ENCODE data around the gene SHISA9. TPM values are rescaled to one million over a fixed set of nuclear protein-coding genes. Genes with fewer than 3 reads are reported as not detected.

SHISA9 gene
- total RNA-seq, 2 donors from 2014 or later, result 0.06 to 0.07 TPM

- no peaks in the 10 kb centered on the region for H3K36me3 Mint-ChIP-seq
- peaks cover 0 to 4% of the 10 kb centered on the region in 2 donors for H3K9me3 Mint-ChIP-seq
- DNase-seq (ENCODE audit: low spot score in 2 of 2), result no peak
- no peak overlapping the region for H3K27ac Mint-ChIP-seq
- ATAC-seq, result no peak
These were observed 70.8 kb downstream of the SHISA9 start for GRCh38 chr16:12972246-12972645.

GRCh38 chr16:12975766-12976165, 74.4 kb downstream of the SHISA9 start:
- DNase-seq (ENCODE audit: low spot score in 2 of 2) (no peak), ATAC-seq (no peak)
- Mint-ChIP-seq H3K36me3 (no peaks in the 10 kb centered on the region), H3K27ac (no peak overlapping the region), H3K9me3 (peaks cover 2 to 4% of the 10 kb centered on the region in 2 donors)

GRCh38 chr16:12976496-12976895, 75.1 kb downstream of the SHISA9 start:
- H3K9me3 Mint-ChIP-seq, result peaks cover 8 to 10% of the 10 kb centered on the region in 2 donors
- no peak for ATAC-seq

GRCh38 chr16:12976936-12977335, 75.5 kb downstream of the SHISA9 start:
- no peaks in the 10 kb centered on the region for H3K36me3 Mint-ChIP-seq
- ATAC-seq (no peak), DNase-seq (ENCODE audit: low spot score in 2 of 2) (no peak)
- H3K9me3 Mint-ChIP-seq, result peaks cover 11 to 12% of the 10 kb centered on the region in 2 donors
- no peak overlapping the region for H3K27ac Mint-ChIP-seq

More at GRCh38 chr16:12976496-12976895, 75.1 kb downstream of the SHISA9 start:
- no peak for DNase-seq (ENCODE audit: low spot score in 2 of 2)
- no peak overlapping the region for H3K27ac Mint-ChIP-seq
- H3K36me3 Mint-ChIP-seq, result no peaks in the 10 kb centered on the region

GRCh38 chr16:12985516-12985915, 84.1 kb downstream of the SHISA9 start:
- Mint-ChIP-seq H3K9me3 (peaks cover 15 to 16% of the 10 kb centered on the region in 2 donors), H3K36me3 (no peaks in the 10 kb centered on the region), H3K27ac (no peak overlapping the region)
- no peak for ATAC-seq
- DNase-seq (ENCODE audit: low spot score in 2 of 2), result no peak

- Mint-ChIP-seq H3K36me3 (no peaks in the 10 kb centered on the region), H3K9me3 (peaks cover 4 to 9% of the 10 kb centered on the region in 2 donors), H3K27ac (no peak overlapping the region)
- DNase-seq (ENCODE audit: low spot score in 2 of 2), result no peak
- no peak for ATAC-seq
These were observed 86.7 kb downstream of the SHISA9 start for GRCh38 chr16:12988071-12988470.

- H3K27ac Mint-ChIP-seq, result no peak overlapping the region
- no peaks in the 10 kb centered on the region for H3K36me3 Mint-ChIP-seq
- DNase-seq (ENCODE audit: low spot score in 2 of 2) (no peak), ATAC-seq (no peak)
- H3K9me3 Mint-ChIP-seq, result peaks cover 0 to 5% of the 10 kb centered on the region in 2 donors
These were observed 90.7 kb downstream of the SHISA9 start for GRCh38 chr16:12992066-12992465.

GRCh38 chr16:12994402-12994801, 93.0 kb downstream of the SHISA9 start:
- Mint-ChIP-seq H3K36me3 (no peaks in the 10 kb centered on the region), H3K27ac (no peak overlapping the region), H3K9me3 (peaks cover 0 to 3% of the 10 kb centered on the region in 2 donors)
- ATAC-seq, result no peak
- no peak for DNase-seq (ENCODE audit: low spot score in 2 of 2)

- Mint-ChIP-seq H3K9me3 (no peaks in the 10 kb centered on the region), H3K36me3 (no peaks in the 10 kb centered on the region), H3K27ac (no peak overlapping the region)
- ATAC-seq, result no peak
- DNase-seq (ENCODE audit: low spot score in 2 of 2), result no peak
These were observed 94.4 kb downstream of the SHISA9 start for GRCh38 chr16:12995721-12996372.

- Mint-ChIP-seq H3K9me3 (no peaks in the 10 kb centered on the region), H3K27ac (no peak overlapping the region), H3K36me3 (no peaks in the 10 kb centered on the region)
- no peak for ATAC-seq
- no peak for DNase-seq (ENCODE audit: low spot score in 2 of 2)
These were observed 97.1 kb downstream of the SHISA9 start for GRCh38 chr16:12998361-12999085.

GRCh38 chr16:12999368-12999767, 98.0 kb downstream of the SHISA9 start:
- Mint-ChIP-seq H3K27ac (no peak overlapping the region), H3K9me3 (no peaks in the 10 kb centered on the region), H3K36me3 (no peaks in the 10 kb centered on the region)
- DNase-seq (ENCODE audit: low spot score in 2 of 2) (no peak), ATAC-seq (no peak)

GRCh38 chr16:13005721-13006247, 104.4 kb downstream of the SHISA9 start:
- DNase-seq (ENCODE audit: low spot score in 2 of 2) (no peak), ATAC-seq (no peak)
- Mint-ChIP-seq H3K9me3 (peaks cover 11 to 18% of the 10 kb centered on the region in 2 donors), H3K27ac (no peak overlapping the region), H3K36me3 (no peaks in the 10 kb centered on the region)

- Mint-ChIP-seq H3K36me3 (no peaks in the 10 kb centered on the region), H3K9me3 (peaks cover 3 to 9% of the 10 kb centered on the region in 2 donors), H3K27ac (no peak overlapping the region)
- no peak for DNase-seq (ENCODE audit: low spot score in 2 of 2)
- ATAC-seq, result no peak
These were observed 111.2 kb downstream of the SHISA9 start for GRCh38 chr16:13012601-13013000.

- ATAC-seq, result no peak
- Mint-ChIP-seq H3K27ac (no peak overlapping the region), H3K36me3 (no peaks in the 10 kb centered on the region), H3K9me3 (peaks cover 2 to 5% of the 10 kb centered on the region in 2 donors)
- DNase-seq (ENCODE audit: low spot score in 2 of 2), result no peak
These were observed 111.6 kb downstream of the SHISA9 start for GRCh38 chr16:13013043-13013442.

- no peak for ATAC-seq
- H3K9me3 Mint-ChIP-seq, result peaks cover 0 to 5% of the 10 kb centered on the region in 2 donors
- no peak overlapping the region for H3K27ac Mint-ChIP-seq
These were observed 113.1 kb downstream of the SHISA9 start for GRCh38 chr16:13014476-13014875.

GRCh38 chr16:13018026-13018425, 116.6 kb downstream of the SHISA9 start:
- no peak for ATAC-seq
- Mint-ChIP-seq H3K36me3 (no peaks in the 10 kb centered on the region), H3K27ac (no peak overlapping the region), H3K9me3 (peaks cover 3 to 9% of the 10 kb centered on the region in 2 donors)
- DNase-seq (ENCODE audit: low spot score in 2 of 2), result no peak

More at GRCh38 chr16:13014476-13014875, 113.1 kb downstream of the SHISA9 start:
- no peaks in the 10 kb centered on the region for H3K36me3 Mint-ChIP-seq
- DNase-seq (ENCODE audit: low spot score in 2 of 2), result no peak

GRCh38 chr16:13021996-13022395, 120.6 kb downstream of the SHISA9 start:
- Mint-ChIP-seq H3K27ac (no peak overlapping the region), H3K9me3 (peaks cover 11 to 14% of the 10 kb centered on the region in 2 donors)
- no peak for ATAC-seq

More at GRCh38 chr16:13021996-13022395, 120.6 kb downstream of the SHISA9 start:
- peaks cover 0 to 4% of the 10 kb centered on the region in 2 donors for H3K36me3 Mint-ChIP-seq
- DNase-seq (ENCODE audit: low spot score in 2 of 2), result no peak

Data from activated naive CD4-positive, alpha-beta T cell treated with anti-CD3 and anti-CD28 coated beads, Interleukin-2, amount 50 U/mL, for 72 hours (primary cell).